Measurements from ENCODE around the gene PNPLA3. TPM values are rescaled to one million over a fixed set of nuclear protein-coding genes. Genes with fewer than 3 reads are reported as not detected.

PNPLA3 gene
- total and polyA plus RNA-seq, 4 donors, result 0.41 to 2.2 (median 0.99) TPM

- H3K9me3 ChIP-seq (ENCODE audit: control insufficient read depth in 4 of 4, insufficient read depth in 3 of 4, low read length in 3 of 4), result peaks cover 0 to 7% (median 0%) of the 10 kb centered on the region in 4 donors
- no peaks in the 10 kb centered on the region for H3K36me3 ChIP-seq (ENCODE audit: control insufficient read depth in 4 of 4, insufficient read depth in 4 of 4, low read length in 4 of 4)
- TF ChIP-seq, protein P1, sequence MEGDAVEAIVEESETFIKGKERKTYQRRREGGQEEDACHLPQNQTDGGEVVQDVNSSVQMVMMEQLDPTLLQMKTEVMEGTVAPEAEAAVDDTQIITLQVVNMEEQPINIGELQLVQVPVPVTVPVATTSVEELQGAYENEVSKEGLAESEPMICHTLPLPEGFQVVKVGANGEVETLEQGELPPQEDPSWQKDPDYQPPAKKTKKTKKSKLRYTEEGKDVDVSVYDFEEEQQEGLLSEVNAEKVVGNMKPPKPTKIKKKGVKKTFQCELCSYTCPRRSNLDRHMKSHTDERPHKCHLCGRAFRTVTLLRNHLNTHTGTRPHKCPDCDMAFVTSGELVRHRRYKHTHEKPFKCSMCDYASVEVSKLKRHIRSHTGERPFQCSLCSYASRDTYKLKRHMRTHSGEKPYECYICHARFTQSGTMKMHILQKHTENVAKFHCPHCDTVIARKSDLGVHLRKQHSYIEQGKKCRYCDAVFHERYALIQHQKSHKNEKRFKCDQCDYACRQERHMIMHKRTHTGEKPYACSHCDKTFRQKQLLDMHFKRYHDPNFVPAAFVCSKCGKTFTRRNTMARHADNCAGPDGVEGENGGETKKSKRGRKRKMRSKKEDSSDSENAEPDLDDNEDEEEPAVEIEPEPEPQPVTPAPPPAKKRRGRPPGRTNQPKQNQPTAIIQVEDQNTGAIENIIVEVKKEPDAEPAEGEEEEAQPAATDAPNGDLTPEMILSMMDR (IDR thresholded peaks at IDR 0.05; ENCODE audit: control extremely low read depth, extremely low read depth), result no peak
- no peaks in the 10 kb centered on the region for H3K4me1 ChIP-seq (ENCODE audit: control insufficient read depth in 5 of 5, insufficient read depth in 5 of 5, low read length in 5 of 5)
- ATAC-seq (ENCODE audit: insufficient read depth, low FRiP score), result no peak
- no peak overlapping the region for H3K9ac ChIP-seq (ENCODE audit: insufficient read depth in 1 of 2, low read length in 2 of 2)
- 75 to 79% methylated on average over 16 of the region's 16 CpGs for WGBS, 2 donors
- H3K27me3 ChIP-seq (ENCODE audit: control insufficient read depth in 3 of 3, insufficient read depth in 3 of 3, low read length in 2 of 3), result peaks cover 0 to 37% (median 26%) of the 10 kb centered on the region in 3 donors
- H3K27ac ChIP-seq (ENCODE audit: low read depth in 1 of 2, low read length in 1 of 2), result no peak overlapping the region
- no peak overlapping the region for H3K4me3 ChIP-seq
- no peak for DNase-seq
Observed at GRCh38 chr22:43889201-43889859, 34.3 kb upstream of the PNPLA3 start.

DNA sequence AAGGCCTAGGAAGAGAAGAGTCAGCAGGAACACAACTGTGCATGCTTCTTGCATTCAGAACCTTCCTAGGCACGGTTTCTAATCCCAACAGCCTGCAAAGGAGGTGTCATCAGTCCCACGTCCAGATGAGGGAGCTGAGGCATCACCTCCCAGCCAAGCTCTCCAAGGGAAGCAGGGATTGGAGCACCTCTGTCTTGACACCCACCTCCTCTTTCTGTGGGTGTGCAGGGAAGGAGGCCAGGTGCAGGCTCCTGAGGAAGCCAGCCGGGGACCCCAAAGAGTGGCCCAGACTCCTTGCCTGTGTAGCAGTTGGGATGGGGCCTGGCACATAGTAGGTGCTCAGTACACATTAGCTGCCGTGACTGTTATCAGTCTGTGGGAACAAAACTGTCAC lies 33.7 kb upstream of the PNPLA3 start:
- H3K27ac ChIP-seq (ENCODE audit: low read depth in 1 of 2, low read length in 1 of 2), result no peak overlapping the region
- no peaks in the 10 kb centered on the region for H3K4me1 ChIP-seq (ENCODE audit: control insufficient read depth in 5 of 5, insufficient read depth in 5 of 5, low read length in 5 of 5)
- no peaks in the 10 kb centered on the region for H3K36me3 ChIP-seq (ENCODE audit: control insufficient read depth in 4 of 4, insufficient read depth in 4 of 4, low read length in 4 of 4)
- 54 to 58% methylated on average over 4 of the region's 4 CpGs for WGBS, 2 donors
- H3K9me3 ChIP-seq (ENCODE audit: control insufficient read depth in 4 of 4, insufficient read depth in 3 of 4, low read length in 3 of 4), result peaks cover 0 to 7% (median 0%) of the 10 kb centered on the region in 4 donors
- TF ChIP-seq, protein P1 (IDR thresholded peaks at IDR 0.05; ENCODE audit: control extremely low read depth, extremely low read depth), result no peak
- ATAC-seq (ENCODE audit: insufficient read depth, low FRiP score) (no peak), DNase-seq (no peak)
- H3K4me3 ChIP-seq, result no peak overlapping the region
- H3K27me3 ChIP-seq (ENCODE audit: control insufficient read depth in 3 of 3, insufficient read depth in 3 of 3, low read length in 2 of 3), result peaks cover 0 to 37% (median 26%) of the 10 kb centered on the region in 3 donors
- H3K9ac ChIP-seq (ENCODE audit: insufficient read depth in 1 of 2, low read length in 2 of 2), result no peak overlapping the region

- TF ChIP-seq, protein P1 (IDR thresholded peaks at IDR 0.05; ENCODE audit: control extremely low read depth, extremely low read depth), result no peak
- peaks cover 0 to 4% (median 0%) of the 10 kb centered on the region in 4 donors for H3K9me3 ChIP-seq (ENCODE audit: control insufficient read depth in 4 of 4, insufficient read depth in 3 of 4, low read length in 3 of 4)
- no peak overlapping the region for H3K27ac ChIP-seq (ENCODE audit: low read depth in 1 of 2, low read length in 1 of 2)
- no peak for ATAC-seq (ENCODE audit: insufficient read depth, low FRiP score)
- peaks cover 0 to 37% (median 26%) of the 10 kb centered on the region in 3 donors for H3K27me3 ChIP-seq (ENCODE audit: control insufficient read depth in 3 of 3, insufficient read depth in 3 of 3, low read length in 2 of 3)
- DNase-seq, result no peak
- no peaks in the 10 kb centered on the region for H3K4me1 ChIP-seq (ENCODE audit: control insufficient read depth in 5 of 5, insufficient read depth in 5 of 5, low read length in 5 of 5)
- H3K4me3 ChIP-seq, result no peak overlapping the region
- H3K9ac ChIP-seq (ENCODE audit: insufficient read depth in 1 of 2, low read length in 2 of 2), result no peak overlapping the region
- 19 to 25% methylated on average over 24 of the region's 24 CpGs for WGBS, 2 donors
- H3K36me3 ChIP-seq (ENCODE audit: control insufficient read depth in 4 of 4, insufficient read depth in 4 of 4, low read length in 4 of 4), result no peaks in the 10 kb centered on the region
Observed at GRCh38 chr22:43890901-43891331, 32.7 kb upstream of the PNPLA3 start.

All from lung (tissue), 12 donors.